Measurements from ENCODE around the gene OLFML2A. TPM values are rescaled to one million over a fixed set of nuclear protein-coding genes. Genes with fewer than 3 reads are reported as not detected.

The OLFML2A gene
- total RNA-seq, 1 experiment from 2014 or later = 6.7 TPM

DNA sequence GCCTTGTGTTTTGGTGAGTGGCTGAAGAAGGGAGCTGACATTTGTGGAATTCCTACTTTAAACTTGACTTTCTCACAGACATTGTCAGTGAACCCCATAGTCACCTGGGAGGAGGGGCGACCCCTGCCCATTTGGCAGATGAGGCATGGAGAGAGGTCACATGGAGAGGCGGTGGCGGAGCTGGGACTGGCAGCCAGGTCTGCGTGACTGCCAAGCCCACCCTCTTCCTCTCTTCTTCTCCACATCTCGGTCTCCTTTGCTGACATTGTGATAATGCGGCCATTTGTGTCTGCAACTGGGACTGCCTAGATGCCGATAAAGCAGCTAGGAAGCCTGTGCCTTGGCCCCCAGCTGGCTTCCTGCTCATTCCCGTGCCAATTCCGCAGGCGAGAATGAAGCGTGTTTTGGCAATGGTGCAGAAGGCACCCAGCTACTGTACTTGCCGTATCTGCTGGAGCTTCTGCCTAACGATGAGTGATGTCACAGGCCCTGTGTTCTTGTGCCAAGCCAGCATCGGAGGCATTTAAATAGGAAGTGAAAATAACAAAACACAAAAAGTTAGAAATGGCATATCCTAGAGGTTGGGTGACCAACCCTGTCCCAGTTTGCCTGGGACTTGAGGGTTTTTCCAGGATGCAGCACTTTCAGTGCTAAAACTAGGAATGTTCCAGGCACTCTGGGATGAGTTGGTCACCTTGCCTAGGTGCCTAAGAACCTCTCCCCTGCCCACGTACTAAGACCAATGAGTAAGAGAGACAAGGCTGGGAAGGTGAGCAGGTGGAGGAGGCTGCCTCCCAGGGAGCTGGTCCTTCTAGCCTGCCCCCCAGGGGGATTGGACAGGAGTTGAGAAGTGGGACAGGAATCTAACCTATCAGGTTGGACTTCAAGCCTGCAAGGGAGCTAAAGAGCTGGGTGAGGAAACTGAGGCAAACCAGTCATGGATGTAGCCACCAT, 23.6 kb downstream of the OLFML2A start:
- POLR2A ChIA-PET = interaction anchor here (0.6 kb wide), 1 partner anchor 62 kb away, joined by 3 read pairs; no protein-coding TSS in a partner anchor
- DNase-seq (ENCODE audit: low spot score) (no peak), ATAC-seq (no peak)
- Mint-ChIP-seq H3K4me1 (0 out of 2 replicates have a peak, but pooled peaks cover 4% of the 10 kb centered on the region), H3K9me3 (no peaks in the 10 kb centered on the region), H3K36me3 (no peaks in the 10 kb centered on the region), H3K27me3 (ENCODE audit: low read depth) (no peaks in the 10 kb centered on the region), H3K4me3 (no peak overlapping the region), H3K27ac (peak overlapping the region; percentile 60; the same call in 1 of the 2 replicates)
- CTCF ChIA-PET = interaction anchor here (1.0 to 4.5 kb wide), 10 partner anchors 10 to 62 kb away, joined by 3 to 32 read pairs (median 10); partner anchors contain the start of genes ARPC5L, OLFML2A, RPL35 and WDR38
- no peak for TF ChIP-seq ZNF423 (CRISPR knock-in tag; IDR thresholded peaks at IDR 0.05)
- no peak for TF ChIP-seq GABPB1 (CRISPR knock-in tag; IDR thresholded peaks at IDR 0.05)
- TF ChIP-seq, protein P1, sequence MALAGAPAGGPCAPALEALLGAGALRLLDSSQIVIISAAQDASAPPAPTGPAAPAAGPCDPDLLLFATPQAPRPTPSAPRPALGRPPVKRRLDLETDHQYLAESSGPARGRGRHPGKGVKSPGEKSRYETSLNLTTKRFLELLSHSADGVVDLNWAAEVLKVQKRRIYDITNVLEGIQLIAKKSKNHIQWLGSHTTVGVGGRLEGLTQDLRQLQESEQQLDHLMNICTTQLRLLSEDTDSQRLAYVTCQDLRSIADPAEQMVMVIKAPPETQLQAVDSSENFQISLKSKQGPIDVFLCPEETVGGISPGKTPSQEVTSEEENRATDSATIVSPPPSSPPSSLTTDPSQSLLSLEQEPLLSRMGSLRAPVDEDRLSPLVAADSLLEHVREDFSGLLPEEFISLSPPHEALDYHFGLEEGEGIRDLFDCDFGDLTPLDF (CRISPR knock-in tag; IDR thresholded peaks at IDR 0.05) = no peak
- TF ChIP-seq, protein P2, sequence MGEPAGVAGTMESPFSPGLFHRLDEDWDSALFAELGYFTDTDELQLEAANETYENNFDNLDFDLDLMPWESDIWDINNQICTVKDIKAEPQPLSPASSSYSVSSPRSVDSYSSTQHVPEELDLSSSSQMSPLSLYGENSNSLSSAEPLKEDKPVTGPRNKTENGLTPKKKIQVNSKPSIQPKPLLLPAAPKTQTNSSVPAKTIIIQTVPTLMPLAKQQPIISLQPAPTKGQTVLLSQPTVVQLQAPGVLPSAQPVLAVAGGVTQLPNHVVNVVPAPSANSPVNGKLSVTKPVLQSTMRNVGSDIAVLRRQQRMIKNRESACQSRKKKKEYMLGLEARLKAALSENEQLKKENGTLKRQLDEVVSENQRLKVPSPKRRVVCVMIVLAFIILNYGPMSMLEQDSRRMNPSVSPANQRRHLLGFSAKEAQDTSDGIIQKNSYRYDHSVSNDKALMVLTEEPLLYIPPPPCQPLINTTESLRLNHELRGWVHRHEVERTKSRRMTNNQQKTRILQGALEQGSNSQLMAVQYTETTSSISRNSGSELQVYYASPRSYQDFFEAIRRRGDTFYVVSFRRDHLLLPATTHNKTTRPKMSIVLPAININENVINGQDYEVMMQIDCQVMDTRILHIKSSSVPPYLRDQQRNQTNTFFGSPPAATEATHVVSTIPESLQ (CRISPR knock-in tag; IDR thresholded peaks at IDR 0.05) = no peak
- no peak for TF ChIP-seq TP53 (CRISPR knock-in tag; IDR thresholded peaks at IDR 0.05)
- no peak for TF ChIP-seq OVOL2 (CRISPR knock-in tag; IDR thresholded peaks at IDR 0.05; ENCODE audit: borderline replicate concordance)
- TF ChIP-seq FOXK1 (CRISPR knock-in tag; IDR thresholded peaks at IDR 0.05) = no peak
- TF ChIP-seq TEAD4 (CRISPR knock-in tag; IDR thresholded peaks at IDR 0.05) = no peak
- TF ChIP-seq SMAD3 (CRISPR knock-in tag; IDR thresholded peaks at IDR 0.05; ENCODE audit: borderline replicate concordance) = no peak
- no peak for TF ChIP-seq ZNF232 (CRISPR knock-in tag; IDR thresholded peaks at IDR 0.05)
- TF ChIP-seq CBFB (CRISPR knock-in tag; IDR thresholded peaks at IDR 0.05; ENCODE audit: low read depth) = no peak
- TF ChIP-seq, protein P3, sequence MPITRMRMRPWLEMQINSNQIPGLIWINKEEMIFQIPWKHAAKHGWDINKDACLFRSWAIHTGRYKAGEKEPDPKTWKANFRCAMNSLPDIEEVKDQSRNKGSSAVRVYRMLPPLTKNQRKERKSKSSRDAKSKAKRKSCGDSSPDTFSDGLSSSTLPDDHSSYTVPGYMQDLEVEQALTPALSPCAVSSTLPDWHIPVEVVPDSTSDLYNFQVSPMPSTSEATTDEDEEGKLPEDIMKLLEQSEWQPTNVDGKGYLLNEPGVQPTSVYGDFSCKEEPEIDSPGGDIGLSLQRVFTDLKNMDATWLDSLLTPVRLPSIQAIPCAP (CRISPR knock-in tag; IDR thresholded peaks at IDR 0.05) = no peak
- TF ChIP-seq, protein P4, sequence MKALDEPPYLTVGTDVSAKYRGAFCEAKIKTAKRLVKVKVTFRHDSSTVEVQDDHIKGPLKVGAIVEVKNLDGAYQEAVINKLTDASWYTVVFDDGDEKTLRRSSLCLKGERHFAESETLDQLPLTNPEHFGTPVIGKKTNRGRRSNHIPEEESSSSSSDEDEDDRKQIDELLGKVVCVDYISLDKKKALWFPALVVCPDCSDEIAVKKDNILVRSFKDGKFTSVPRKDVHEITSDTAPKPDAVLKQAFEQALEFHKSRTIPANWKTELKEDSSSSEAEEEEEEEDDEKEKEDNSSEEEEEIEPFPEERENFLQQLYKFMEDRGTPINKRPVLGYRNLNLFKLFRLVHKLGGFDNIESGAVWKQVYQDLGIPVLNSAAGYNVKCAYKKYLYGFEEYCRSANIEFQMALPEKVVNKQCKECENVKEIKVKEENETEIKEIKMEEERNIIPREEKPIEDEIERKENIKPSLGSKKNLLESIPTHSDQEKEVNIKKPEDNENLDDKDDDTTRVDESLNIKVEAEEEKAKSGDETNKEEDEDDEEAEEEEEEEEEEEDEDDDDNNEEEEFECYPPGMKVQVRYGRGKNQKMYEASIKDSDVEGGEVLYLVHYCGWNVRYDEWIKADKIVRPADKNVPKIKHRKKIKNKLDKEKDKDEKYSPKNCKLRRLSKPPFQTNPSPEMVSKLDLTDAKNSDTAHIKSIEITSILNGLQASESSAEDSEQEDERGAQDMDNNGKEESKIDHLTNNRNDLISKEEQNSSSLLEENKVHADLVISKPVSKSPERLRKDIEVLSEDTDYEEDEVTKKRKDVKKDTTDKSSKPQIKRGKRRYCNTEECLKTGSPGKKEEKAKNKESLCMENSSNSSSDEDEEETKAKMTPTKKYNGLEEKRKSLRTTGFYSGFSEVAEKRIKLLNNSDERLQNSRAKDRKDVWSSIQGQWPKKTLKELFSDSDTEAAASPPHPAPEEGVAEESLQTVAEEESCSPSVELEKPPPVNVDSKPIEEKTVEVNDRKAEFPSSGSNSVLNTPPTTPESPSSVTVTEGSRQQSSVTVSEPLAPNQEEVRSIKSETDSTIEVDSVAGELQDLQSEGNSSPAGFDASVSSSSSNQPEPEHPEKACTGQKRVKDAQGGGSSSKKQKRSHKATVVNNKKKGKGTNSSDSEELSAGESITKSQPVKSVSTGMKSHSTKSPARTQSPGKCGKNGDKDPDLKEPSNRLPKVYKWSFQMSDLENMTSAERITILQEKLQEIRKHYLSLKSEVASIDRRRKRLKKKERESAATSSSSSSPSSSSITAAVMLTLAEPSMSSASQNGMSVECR (CRISPR knock-in tag; IDR thresholded peaks at IDR 0.05; ENCODE audit: borderline replicate concordance) = no peak

DNA sequence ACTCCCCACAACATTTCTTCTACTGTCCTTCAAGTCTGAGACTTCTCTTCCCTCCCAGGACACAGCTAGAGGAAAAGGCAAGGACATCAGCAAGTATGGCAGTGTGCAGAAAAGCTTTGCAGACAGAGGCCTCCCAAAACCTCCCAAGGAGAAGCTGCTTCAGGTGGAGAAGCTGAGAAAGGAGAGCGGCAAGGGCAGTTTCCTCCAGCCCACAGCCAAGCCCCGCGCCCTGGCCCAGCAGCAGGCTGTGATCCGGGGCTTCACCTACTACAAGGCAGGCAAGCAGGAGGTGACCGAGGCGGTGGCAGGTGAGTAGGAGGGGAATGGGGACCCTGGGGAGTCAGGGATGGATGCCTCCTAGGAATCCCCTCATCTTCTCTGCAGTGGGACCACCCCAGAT, 24.4 kb downstream of the OLFML2A start:
- ATAC-seq (no peak), DNase-seq (ENCODE audit: low spot score) (no peak)
- H3K9me3 Mint-ChIP-seq = no peaks in the 10 kb centered on the region
- CTCF ChIA-PET = interaction anchor here (0.5 to 4.5 kb wide), 7 partner anchors 9 to 51 kb away, joined by 3 to 32 read pairs (median 11); partner anchors contain the start of genes OLFML2A and WDR38
- no peaks in the 10 kb centered on the region for H3K27me3 Mint-ChIP-seq (ENCODE audit: low read depth)
- no peak overlapping the region for H3K4me3 Mint-ChIP-seq
- H3K27ac Mint-ChIP-seq = no peak overlapping the region
- POLR2A ChIA-PET = no interaction called here
- H3K4me1 Mint-ChIP-seq = 0 out of 2 replicates have a peak, but pooled peaks cover 2% of the 10 kb centered on the region
- H3K36me3 Mint-ChIP-seq = no peaks in the 10 kb centered on the region
- no peak for TF ChIP-seq NFATC4 (CRISPR knock-in tag; IDR thresholded peaks at IDR 0.05)
- TF ChIP-seq, protein P5, sequence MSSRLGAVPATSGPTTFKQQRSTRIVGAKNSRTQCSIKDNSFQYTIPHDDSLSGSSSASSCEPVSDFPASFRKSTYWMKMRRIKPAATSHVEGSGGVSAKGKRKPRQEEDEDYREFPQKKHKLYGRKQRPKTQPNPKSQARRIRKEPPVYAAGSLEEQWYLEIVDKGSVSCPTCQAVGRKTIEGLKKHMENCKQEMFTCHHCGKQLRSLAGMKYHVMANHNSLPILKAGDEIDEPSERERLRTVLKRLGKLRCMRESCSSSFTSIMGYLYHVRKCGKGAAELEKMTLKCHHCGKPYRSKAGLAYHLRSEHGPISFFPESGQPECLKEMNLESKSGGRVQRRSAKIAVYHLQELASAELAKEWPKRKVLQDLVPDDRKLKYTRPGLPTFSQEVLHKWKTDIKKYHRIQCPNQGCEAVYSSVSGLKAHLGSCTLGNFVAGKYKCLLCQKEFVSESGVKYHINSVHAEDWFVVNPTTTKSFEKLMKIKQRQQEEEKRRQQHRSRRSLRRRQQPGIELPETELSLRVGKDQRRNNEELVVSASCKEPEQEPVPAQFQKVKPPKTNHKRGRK (CRISPR knock-in tag; IDR thresholded peaks at IDR 0.05; ENCODE audit: borderline replicate concordance) = no peak
- TF ChIP-seq, protein P1 (CRISPR knock-in tag; IDR thresholded peaks at IDR 0.05) = no peak
- TF ChIP-seq, protein P6, sequence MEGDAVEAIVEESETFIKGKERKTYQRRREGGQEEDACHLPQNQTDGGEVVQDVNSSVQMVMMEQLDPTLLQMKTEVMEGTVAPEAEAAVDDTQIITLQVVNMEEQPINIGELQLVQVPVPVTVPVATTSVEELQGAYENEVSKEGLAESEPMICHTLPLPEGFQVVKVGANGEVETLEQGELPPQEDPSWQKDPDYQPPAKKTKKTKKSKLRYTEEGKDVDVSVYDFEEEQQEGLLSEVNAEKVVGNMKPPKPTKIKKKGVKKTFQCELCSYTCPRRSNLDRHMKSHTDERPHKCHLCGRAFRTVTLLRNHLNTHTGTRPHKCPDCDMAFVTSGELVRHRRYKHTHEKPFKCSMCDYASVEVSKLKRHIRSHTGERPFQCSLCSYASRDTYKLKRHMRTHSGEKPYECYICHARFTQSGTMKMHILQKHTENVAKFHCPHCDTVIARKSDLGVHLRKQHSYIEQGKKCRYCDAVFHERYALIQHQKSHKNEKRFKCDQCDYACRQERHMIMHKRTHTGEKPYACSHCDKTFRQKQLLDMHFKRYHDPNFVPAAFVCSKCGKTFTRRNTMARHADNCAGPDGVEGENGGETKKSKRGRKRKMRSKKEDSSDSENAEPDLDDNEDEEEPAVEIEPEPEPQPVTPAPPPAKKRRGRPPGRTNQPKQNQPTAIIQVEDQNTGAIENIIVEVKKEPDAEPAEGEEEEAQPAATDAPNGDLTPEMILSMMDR (IDR thresholded peaks at IDR 0.05) = no peak
- no peak for TF ChIP-seq ZNF396 (CRISPR knock-in tag; IDR thresholded peaks at IDR 0.05; ENCODE audit: borderline replicate concordance)
- no peak for TF ChIP-seq ELF4 (CRISPR knock-in tag; IDR thresholded peaks at IDR 0.05; ENCODE audit: low read depth)

All from WTC11 (cell line).